Progenitor cell of endocrine pancreas (in vitro differentiated cells): Measurements from ENCODE around the gene KRTAP4-7. TPM values are rescaled to one million over a fixed set of nuclear protein-coding genes. Genes with fewer than 3 reads are reported as not detected.
"Not testable (repeated sequence)": the region's sequence is repeated elsewhere in the genome, so short reads cannot be mapped to it uniquely, and the experiment has no call there.

Experiments used
- DNase-seq: peaks from one replicate; pipeline ENCODE4 v3.0.0; 2021; ENCODE audit warnings: low spot score; ENCODE audit not compliant: unreplicated experiment
- H3K27ac Mint-ChIP-seq: 2 replicates; pipeline ENCODE4 v1.8.0; 2021; ENCODE audit warnings: mild to moderate bottlenecking, moderate library complexity, mixed read lengths
- H3K27me3 Mint-ChIP-seq: 2 replicates; pipeline ENCODE4 v1.8.0; 2021; ENCODE audit warnings: mixed read lengths
- H3K36me3 Mint-ChIP-seq: 2 replicates; pipeline ENCODE4 v1.8.0; 2022; ENCODE audit warnings: mixed read lengths; ENCODE audit not compliant: insufficient read depth
- H3K4me1 Mint-ChIP-seq: 2 replicates; pipeline ENCODE4 v1.8.0; 2021; ENCODE audit warnings: low read depth, mixed read lengths
- H3K4me3 Mint-ChIP-seq: 2 replicates; pipeline ENCODE4 v1.8.0; 2021; ENCODE audit warnings: low read depth, mild to moderate bottlenecking, moderate library complexity, mixed read lengths
- H3K9me3 Mint-ChIP-seq: 2 replicates; pipeline ENCODE4 v1.8.0; 2021; ENCODE audit warnings: low read depth, mixed read lengths
- CTCF ChIP-seq: fragments of 200-600 bp; sonication (generic); IDR thresholded peaks from one replicate; pipeline ENCODE4 v1.5.0; 2021; ENCODE audit warnings: antibody characterized with exemption, mild to moderate bottlenecking; ENCODE audit not compliant: unreplicated experiment
- total RNA-seq: library from RNA; stranded (reverse); gene quantifications from 2 replicates; pipeline ENCODE4 v1.2.1, GENCODE V29; 2021

KRTAP4-7 gene
- total RNA-seq, 1 donor from 2014 or later, result not detected

GRCh38 chr17:41071606-41072360 is 12.2 kb upstream of the KRTAP4-7 start:
- Mint-ChIP-seq H3K36me3 (no peaks in the 10 kb centered on the region), H3K9me3 (no peaks in the 10 kb centered on the region), H3K27me3 (peaks cover 9% of the 10 kb centered on the region), H3K4me1 (no peaks in the 10 kb centered on the region), H3K27ac (peak overlapping the region; percentile 7), H3K4me3 (no peak overlapping the region)
- DNase-seq, result no peak
- no peak for TF ChIP-seq CTCF

GRCh38 chr17:41073676-41074075 is 10.3 kb upstream of the KRTAP4-7 start:
- Mint-ChIP-seq H3K27me3 (peaks cover 9% of the 10 kb centered on the region), H3K4me1 (no peaks in the 10 kb centered on the region), H3K4me3 (no peak overlapping the region), H3K9me3 (no peaks in the 10 kb centered on the region), H3K36me3 (no peaks in the 10 kb centered on the region), H3K27ac (no peak overlapping the region)
- DNase-seq, result no peak
- no peak for TF ChIP-seq CTCF

DNA sequence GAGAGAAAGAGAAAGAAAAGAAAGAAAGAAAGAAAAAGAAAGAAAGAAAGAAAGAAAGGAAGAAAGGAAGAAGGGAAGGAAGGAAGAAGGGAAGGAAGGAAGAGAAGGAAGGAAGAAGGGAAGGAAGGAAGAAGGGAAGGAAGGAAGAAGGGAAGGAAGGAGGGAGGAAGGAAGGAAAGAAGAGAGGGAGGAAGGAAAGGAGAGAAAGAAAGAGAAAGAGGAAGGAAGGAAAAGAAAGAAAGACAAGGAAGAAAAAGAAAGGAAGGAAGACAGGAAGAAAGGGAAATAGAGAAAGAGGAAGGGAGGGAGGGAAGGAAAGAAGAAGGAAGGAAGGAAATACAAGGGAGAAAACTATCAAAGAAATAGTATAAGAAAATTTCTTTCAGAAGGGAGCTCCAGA is 7.2 kb upstream of the KRTAP4-7 start:
- H3K27me3 Mint-ChIP-seq, result peaks cover 9% of the 10 kb centered on the region
- H3K36me3 Mint-ChIP-seq, result no peaks in the 10 kb centered on the region
- H3K4me3 Mint-ChIP-seq, result no peak overlapping the region
- no peaks in the 10 kb centered on the region for H3K4me1 Mint-ChIP-seq
- no peak for TF ChIP-seq CTCF
- H3K27ac Mint-ChIP-seq, result no peak overlapping the region
- DNase-seq, result no peak
- H3K9me3 Mint-ChIP-seq, result no peaks in the 10 kb centered on the region

- Mint-ChIP-seq H3K4me3 (no peak overlapping the region), H3K36me3 (no peaks in the 10 kb centered on the region), H3K9me3 (no peaks in the 10 kb centered on the region), H3K4me1 (peaks cover 6% of the 10 kb centered on the region), H3K27ac (no peak overlapping the region), H3K27me3 (peaks cover 8% of the 10 kb centered on the region)
- DNase-seq, result no peak
- no peak for TF ChIP-seq CTCF
Observed at GRCh38 chr17:41082626-41083025, 1.3 kb upstream of the KRTAP4-7 start.

DNA sequence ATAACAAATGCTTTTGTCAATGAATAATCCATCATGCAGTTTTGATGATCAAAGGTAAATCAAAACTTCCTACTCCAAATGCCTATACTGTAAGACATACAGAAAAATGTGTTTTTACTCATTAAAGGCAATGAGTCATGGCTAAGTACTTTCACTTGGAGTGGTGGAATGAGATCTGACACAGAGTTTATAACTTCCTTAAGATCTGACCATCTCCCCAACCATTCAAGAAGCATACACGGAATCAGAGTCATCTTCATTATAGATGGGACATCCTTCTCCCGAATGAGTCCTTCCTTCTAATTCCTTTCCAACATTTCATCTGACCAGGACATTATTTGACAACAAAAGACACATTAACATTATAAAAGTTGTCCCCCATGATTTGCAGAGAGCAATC is 523 bp upstream of the KRTAP4-7 start:
- H3K9me3 Mint-ChIP-seq, DNase-seq, H3K4me3 Mint-ChIP-seq, H3K27ac Mint-ChIP-seq, H3K27me3 Mint-ChIP-seq, H3K36me3 Mint-ChIP-seq: not testable (repeated sequence)
- peaks cover 13% of the 10 kb centered on the region for H3K4me1 Mint-ChIP-seq

GRCh38 chr17:41088760-41089352 is 4.9 kb downstream of the KRTAP4-7 start:
- not testable (repeated sequence) for H3K27me3 Mint-ChIP-seq, H3K36me3 Mint-ChIP-seq, DNase-seq, H3K4me3 Mint-ChIP-seq, H3K27ac Mint-ChIP-seq
- Mint-ChIP-seq H3K9me3 (peaks cover 14% of the 10 kb centered on the region), H3K4me1 (peaks cover 18% of the 10 kb centered on the region)
